Measurements from ENCODE around the gene FBXL16.

- TF ChIP-seq CTCF (conservative IDR thresholded peaks at IDR 0.05; ENCODE audit: low read depth in 2 of 2) (no peak), CREB1 (CRISPR knock-in tag; IDR thresholded peaks at IDR 0.05; ENCODE audit: low read depth) (no peak), JUNB (IDR thresholded peaks at IDR 0.05; ENCODE audit: unreplicated experiment) (no peak), REST (IDR thresholded peaks at IDR 0.05; ENCODE audit: unreplicated experiment) (no peak), EZH2 (IDR thresholded peaks at IDR 0.05; ENCODE audit: low read depth, unreplicated experiment) (peak; percentile 44)
Observed at GRCh38 chr16:694187-694862, 11.3 kb downstream of the FBXL16 start.

Measured in GM23338 (cell line).